HCT116 (cell line): ENCODE results near the gene PRKN. TPM values are rescaled to one million over a fixed set of nuclear protein-coding genes. Genes with fewer than 3 reads are reported as not detected.

Source experiments
- ATAC-seq: fragments of 200-7000 bp; cut with Tn5 transposase; 2 replicates; pipeline ENCODE4 v1.9.1; 2020; ENCODE audit warnings: mild to moderate bottlenecking, moderate library complexity
- BruUV-seq: library from RNA; stranded (reverse); fragments of 400-500 nt; replicated peaks from 2 replicates; lab custom pipeline; 2021; lab: Mats Ljungman, UMichigan
- CTCF ChIA-PET: fragments of 300-600 bp; sonication (Branson Sonifier 250); formaldehyde crosslinking; loops from one replicate; lab custom pipeline; 2021; ENCODE audit warnings: antibody characterized with exemption; lab: Charles Lee
- POLR2A ChIA-PET: fragments of 300-600, 350-600 bp; sonication (Branson Sonifier 250); formaldehyde crosslinking; loops from one replicate; lab custom pipeline; 2021; ENCODE audit warnings: antibody characterized with exemption; lab: Charles Lee
- RAD21 ChIA-PET, 2 experiments: fragments of 300-600 bp; sonication (Branson Sonifier 250); formaldehyde crosslinking; loops; one replicate each; lab custom pipeline; 2023; ENCODE audit warnings: low total read pairs in 2 of 2; ENCODE audit not compliant: uncharacterized antibody in 2 of 2, unreplicated experiment in 2 of 2, low non-redundant PET in 1 of 2; lab: Charles Lee
- DNase-seq: peaks from one replicate; pipeline ENCODE4 v3.0.0-alpha.2; 2010; ENCODE audit warnings: low read depth, low spot score
- H2AFZ ChIP-seq: fragments of 200-600 bp; shearing (Covaris generic), sonication (generic); 2 replicates; pipeline ENCODE4 v1.6.1; 2017; ENCODE audit warnings: low read depth, mixed run types, mixed read lengths, antibody characterized with exemption, low read length; ENCODE audit not compliant: poor library complexity, severe bottlenecking
- H3K27ac ChIP-seq: 2 replicates; pipeline ENCODE4 v1.5.1; 2012; ENCODE audit warnings: low read depth, low read length
- H3K27me3 ChIP-seq: fragments of 200-600 bp; sonication (generic); 2 replicates; pipeline ENCODE4 v1.6.1; 2016; ENCODE audit warnings: mixed run types, low read length, mixed read lengths; ENCODE audit not compliant: insufficient read depth
- H3K36me3 ChIP-seq, 2 experiments: fragments of 200-500 bp in 1 of 2; fragments of 200-600 bp in 1 of 2; sonication (Bioruptor generic) in 1 of 2; sonication (generic) in 1 of 2; 2 replicates each; pipeline versions ENCODE4 v1.5.1 to v1.6.1; 2014 to 2016; ENCODE audit warnings: low read length in 2 of 2, inconsistent platforms in 1 of 2, mixed read lengths in 1 of 2, mixed run types in 1 of 2; ENCODE audit not compliant: insufficient read depth in 2 of 2, control insufficient read depth in 1 of 2
- H3K4me1 ChIP-seq, 2 experiments: fragments of 200-600 bp in 1 of 2; sonication (generic) in 1 of 2; 2 replicates each; pipeline versions ENCODE4 v1.5.1 to v1.6.1; 2012 to 2017; ENCODE audit warnings: low read length in 2 of 2, inconsistent platforms in 1 of 2, mild to moderate bottlenecking in 1 of 2, mixed read lengths in 1 of 2, mixed run types in 1 of 2, moderate library complexity in 1 of 2; ENCODE audit not compliant: insufficient read depth in 2 of 2, control insufficient read depth in 1 of 2
- H3K4me2 ChIP-seq: fragments of 200-600 bp; sonication (generic); 2 replicates; pipeline ENCODE4 v1.6.1; 2017; ENCODE audit warnings: mixed run types, low read length, mixed read lengths
- H3K4me3 ChIP-seq, 2 experiments: fragments of 200-600 bp in 1 of 2; sonication (generic) in 1 of 2; replicated peaks in 1 of 2; 2 replicates each; pipeline ENCODE4 v1.5.1; 2011 to 2016; ENCODE audit warnings: low read length in 2 of 2, control low read depth in 1 of 2, low read depth in 1 of 2, mild to moderate bottlenecking in 1 of 2, mixed read lengths in 1 of 2, mixed run types in 1 of 2
- H3K79me2 ChIP-seq: fragments of 200-600 bp; sonication (generic); 2 replicates; pipeline ENCODE4 v1.6.1; 2017; ENCODE audit warnings: mild to moderate bottlenecking, mixed run types, low read length, moderate library complexity, mixed read lengths; ENCODE audit not compliant: insufficient read depth
- H3K9ac ChIP-seq: fragments of 200-600 bp; sonication (generic); 2 replicates; pipeline ENCODE4 v1.6.1; 2016; ENCODE audit warnings: low read length, mixed read lengths
- H3K9me2 ChIP-seq: fragments of 200-600 bp; sonication (generic), shearing (Covaris generic); 2 replicates; pipeline ENCODE4 v1.6.1; 2017; ENCODE audit warnings: mixed run types, mild to moderate bottlenecking, moderate library complexity; ENCODE audit not compliant: insufficient read depth
- H3K9me3 ChIP-seq, 2 experiments: fragments of 200-500 bp in 1 of 2; fragments of 200-600 bp in 1 of 2; sonication (Bioruptor generic) in 1 of 2; sonication (generic) in 1 of 2; 2 replicates each; pipeline ENCODE4 v1.6.1; 2014 to 2017; ENCODE audit warnings: low read length in 2 of 2, mixed read lengths in 2 of 2, inconsistent platforms in 1 of 2, low read depth in 1 of 2, mild to moderate bottlenecking in 1 of 2, mixed run types in 1 of 2, moderate library complexity in 1 of 2; ENCODE audit not compliant: control insufficient read depth in 1 of 2, insufficient read depth in 1 of 2
- H4K20me1 ChIP-seq: fragments of 200-600 bp; sonication (generic), shearing (Covaris generic); 2 replicates; pipeline ENCODE4 v1.6.1; 2017; ENCODE audit warnings: mixed run types, mild to moderate bottlenecking, moderate library complexity; ENCODE audit not compliant: insufficient read depth
- CEBPB ChIP-seq: IDR thresholded peaks from 2 replicates; pipeline ENCODE4 v1.6.1; 2012; ENCODE audit warnings: low read depth
- ELF1 ChIP-seq: IDR thresholded peaks from 2 replicates; pipeline ENCODE4 v1.6.1; 2012; ENCODE audit warnings: low read depth, borderline replicate concordance
- EZH2 ChIP-seq: fragments of 200-600 bp; sonication (generic); IDR thresholded peaks from 2 replicates; pipeline ENCODE4 v1.6.1; 2017; ENCODE audit warnings: antibody characterized with exemption, mixed run types
- EZH2phosphoT487 ChIP-seq: fragments of 200-600 bp; IDR thresholded peaks from 2 replicates; pipeline ENCODE4 v1.6.1; 2018; ENCODE audit warnings: antibody characterized with exemption, borderline replicate concordance
- FOSL1 ChIP-seq: IDR thresholded peaks from 2 replicates; pipeline ENCODE4 v1.6.1; 2012; ENCODE audit warnings: low read depth
- JUND ChIP-seq: IDR thresholded peaks from 2 replicates; pipeline ENCODE4 v1.6.1; 2012
- POLR2A ChIP-seq: IDR thresholded peaks from 2 replicates; pipeline ENCODE4 v1.7.0; 2011; ENCODE audit warnings: borderline replicate concordance; ENCODE audit not compliant: insufficient read depth, insufficient read length; ENCODE audit errors: extremely low read depth
- POLR2AphosphoS5 ChIP-seq: IDR thresholded peaks from 2 replicates; pipeline ENCODE4 v1.6.1; 2011; ENCODE audit warnings: mild to moderate bottlenecking, low read depth, low read length, moderate library complexity
- SIN3A ChIP-seq: IDR thresholded peaks from 2 replicates; pipeline ENCODE4 v1.6.1; 2012; ENCODE audit warnings: low read depth
- SP1 ChIP-seq: IDR thresholded peaks from 2 replicates; pipeline ENCODE4 v1.6.1; 2012; ENCODE audit warnings: low read depth
- SRF ChIP-seq: IDR thresholded peaks from 2 replicates; pipeline ENCODE4 v1.6.1; 2012; ENCODE audit warnings: low read depth
- TCF7L2 ChIP-seq: IDR thresholded peaks from 2 replicates; pipeline ENCODE4 v1.7.0; 2011; ENCODE audit warnings: borderline replicate concordance, inconsistent platforms; ENCODE audit not compliant: insufficient read depth, insufficient read length; ENCODE audit errors: extremely low read depth
- YY1 ChIP-seq: IDR thresholded peaks from 2 replicates; pipeline ENCODE4 v1.6.1; 2011; ENCODE audit warnings: low read length, low read depth, moderate library complexity, mild to moderate bottlenecking; ENCODE audit not compliant: insufficient replicate concordance; ENCODE audit errors: extremely low read depth
- ZFX ChIP-seq: fragments of 450-650 bp; IDR thresholded peaks from 2 replicates; pipeline ENCODE4 v1.6.1; 2017
- intact Hi-C: fragments of 100-400 bp; cut with micrococcal nuclease; formaldehyde crosslinking; loops from 2 replicates; pipeline ENCODE4 v1.10.0; 2022
- total RNA-seq: library from RNA; stranded (reverse); gene quantifications from one replicate; pipeline ENCODE4 v1.2.1, GENCODE V29; 2021; ENCODE audit not compliant: unreplicated experiment
- TF ChIP-seq, protein P1 (sequence below): IDR thresholded peaks from 2 replicates; pipeline ENCODE4 v1.6.1; 2012; ENCODE audit warnings: low read depth
- TF ChIP-seq, protein P2 (sequence below): IDR thresholded peaks from 2 replicates; pipeline ENCODE4 v1.6.1; 2012
- TF ChIP-seq, protein P3 (sequence below), 3 experiments: fragments of 200-600 bp in 1 of 3; sonication (generic) in 1 of 3; IDR thresholded peaks in 2 of 3; conservative IDR thresholded peaks in 1 of 3; 2 replicates each; pipeline ENCODE4 v1.5.1; 2012 to 2017; ENCODE audit warnings: low read depth in 2 of 3, low read length in 2 of 3, antibody characterized with exemption in 1 of 3, borderline replicate concordance in 1 of 3, control low read depth in 1 of 3, mild to moderate bottlenecking in 1 of 3, mixed read lengths in 1 of 3, mixed run types in 1 of 3, moderate library complexity in 1 of 3; ENCODE audit not compliant: insufficient read depth in 1 of 3
- TF ChIP-seq, protein P4 (sequence below): IDR thresholded peaks from 2 replicates; pipeline ENCODE4 v1.6.1; 2011; ENCODE audit warnings: mild to moderate bottlenecking, low read length, moderate library complexity; ENCODE audit not compliant: insufficient replicate concordance; ENCODE audit errors: extremely low read depth

PRKN gene
- total RNA-seq, 1 experiment from 2014 or later: 2.6 TPM

DNA sequence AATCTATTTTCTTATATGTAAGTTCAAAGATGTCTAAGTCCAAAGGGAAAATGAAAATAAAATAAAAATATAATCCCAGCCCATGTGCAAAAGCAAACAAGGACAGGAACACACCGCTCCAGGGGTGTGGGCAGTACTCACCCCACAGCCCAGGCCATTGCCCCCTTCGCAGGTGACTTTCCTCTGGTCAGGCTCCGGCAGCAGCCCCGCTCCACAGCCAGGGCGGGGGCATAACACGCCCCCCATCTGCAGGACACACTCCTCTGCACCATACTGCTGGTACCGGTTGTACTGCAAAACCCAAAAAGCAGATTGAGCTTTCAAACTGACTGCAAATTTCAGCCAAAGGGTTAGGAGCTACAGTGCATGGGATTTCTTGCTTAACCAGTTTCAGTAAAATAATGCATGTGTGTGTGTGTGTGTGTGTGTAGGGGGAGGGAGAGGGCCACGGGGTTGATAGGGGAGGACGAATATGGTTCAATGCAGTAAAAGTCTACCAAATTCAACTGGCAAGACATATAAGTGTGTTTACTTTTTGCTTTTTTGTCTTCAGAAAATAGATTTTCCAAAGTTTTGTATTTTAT is 1178.8 kb downstream of the PRKN start:
- H3K4me1 ChIP-seq: no peaks in the 10 kb centered on the region
- H2AFZ ChIP-seq: no peak overlapping the region
- H3K9me3 ChIP-seq: no peaks in the 10 kb centered on the region
- TF ChIP-seq ZFX: no peak
- TF ChIP-seq SRF: no peak
- no peak for TF ChIP-seq TCF7L2
- TF ChIP-seq, protein P1, sequence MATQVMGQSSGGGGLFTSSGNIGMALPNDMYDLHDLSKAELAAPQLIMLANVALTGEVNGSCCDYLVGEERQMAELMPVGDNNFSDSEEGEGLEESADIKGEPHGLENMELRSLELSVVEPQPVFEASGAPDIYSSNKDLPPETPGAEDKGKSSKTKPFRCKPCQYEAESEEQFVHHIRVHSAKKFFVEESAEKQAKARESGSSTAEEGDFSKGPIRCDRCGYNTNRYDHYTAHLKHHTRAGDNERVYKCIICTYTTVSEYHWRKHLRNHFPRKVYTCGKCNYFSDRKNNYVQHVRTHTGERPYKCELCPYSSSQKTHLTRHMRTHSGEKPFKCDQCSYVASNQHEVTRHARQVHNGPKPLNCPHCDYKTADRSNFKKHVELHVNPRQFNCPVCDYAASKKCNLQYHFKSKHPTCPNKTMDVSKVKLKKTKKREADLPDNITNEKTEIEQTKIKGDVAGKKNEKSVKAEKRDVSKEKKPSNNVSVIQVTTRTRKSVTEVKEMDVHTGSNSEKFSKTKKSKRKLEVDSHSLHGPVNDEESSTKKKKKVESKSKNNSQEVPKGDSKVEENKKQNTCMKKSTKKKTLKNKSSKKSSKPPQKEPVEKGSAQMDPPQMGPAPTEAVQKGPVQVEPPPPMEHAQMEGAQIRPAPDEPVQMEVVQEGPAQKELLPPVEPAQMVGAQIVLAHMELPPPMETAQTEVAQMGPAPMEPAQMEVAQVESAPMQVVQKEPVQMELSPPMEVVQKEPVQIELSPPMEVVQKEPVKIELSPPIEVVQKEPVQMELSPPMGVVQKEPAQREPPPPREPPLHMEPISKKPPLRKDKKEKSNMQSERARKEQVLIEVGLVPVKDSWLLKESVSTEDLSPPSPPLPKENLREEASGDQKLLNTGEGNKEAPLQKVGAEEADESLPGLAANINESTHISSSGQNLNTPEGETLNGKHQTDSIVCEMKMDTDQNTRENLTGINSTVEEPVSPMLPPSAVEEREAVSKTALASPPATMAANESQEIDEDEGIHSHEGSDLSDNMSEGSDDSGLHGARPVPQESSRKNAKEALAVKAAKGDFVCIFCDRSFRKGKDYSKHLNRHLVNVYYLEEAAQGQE: no peak
- TF ChIP-seq, protein P2, sequence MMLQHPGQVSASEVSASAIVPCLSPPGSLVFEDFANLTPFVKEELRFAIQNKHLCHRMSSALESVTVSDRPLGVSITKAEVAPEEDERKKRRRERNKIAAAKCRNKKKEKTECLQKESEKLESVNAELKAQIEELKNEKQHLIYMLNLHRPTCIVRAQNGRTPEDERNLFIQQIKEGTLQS: no peak
- no peak for TF ChIP-seq POLR2A
- TF ChIP-seq, protein P3, sequence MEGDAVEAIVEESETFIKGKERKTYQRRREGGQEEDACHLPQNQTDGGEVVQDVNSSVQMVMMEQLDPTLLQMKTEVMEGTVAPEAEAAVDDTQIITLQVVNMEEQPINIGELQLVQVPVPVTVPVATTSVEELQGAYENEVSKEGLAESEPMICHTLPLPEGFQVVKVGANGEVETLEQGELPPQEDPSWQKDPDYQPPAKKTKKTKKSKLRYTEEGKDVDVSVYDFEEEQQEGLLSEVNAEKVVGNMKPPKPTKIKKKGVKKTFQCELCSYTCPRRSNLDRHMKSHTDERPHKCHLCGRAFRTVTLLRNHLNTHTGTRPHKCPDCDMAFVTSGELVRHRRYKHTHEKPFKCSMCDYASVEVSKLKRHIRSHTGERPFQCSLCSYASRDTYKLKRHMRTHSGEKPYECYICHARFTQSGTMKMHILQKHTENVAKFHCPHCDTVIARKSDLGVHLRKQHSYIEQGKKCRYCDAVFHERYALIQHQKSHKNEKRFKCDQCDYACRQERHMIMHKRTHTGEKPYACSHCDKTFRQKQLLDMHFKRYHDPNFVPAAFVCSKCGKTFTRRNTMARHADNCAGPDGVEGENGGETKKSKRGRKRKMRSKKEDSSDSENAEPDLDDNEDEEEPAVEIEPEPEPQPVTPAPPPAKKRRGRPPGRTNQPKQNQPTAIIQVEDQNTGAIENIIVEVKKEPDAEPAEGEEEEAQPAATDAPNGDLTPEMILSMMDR (IDR thresholded peaks at IDR 0.05 in 2 of 3, conservative IDR thresholded peaks at IDR 0.05 in 1 of 3; ENCODE audit: borderline replicate concordance in 1 of 3, insufficient read depth in 1 of 3, low read depth in 2 of 3, low read length in 2 of 3): no peak
- TF ChIP-seq JUND: no peak
- TF ChIP-seq ELF1: no peak
- no peak for TF ChIP-seq SP1
- TF ChIP-seq, protein P4, sequence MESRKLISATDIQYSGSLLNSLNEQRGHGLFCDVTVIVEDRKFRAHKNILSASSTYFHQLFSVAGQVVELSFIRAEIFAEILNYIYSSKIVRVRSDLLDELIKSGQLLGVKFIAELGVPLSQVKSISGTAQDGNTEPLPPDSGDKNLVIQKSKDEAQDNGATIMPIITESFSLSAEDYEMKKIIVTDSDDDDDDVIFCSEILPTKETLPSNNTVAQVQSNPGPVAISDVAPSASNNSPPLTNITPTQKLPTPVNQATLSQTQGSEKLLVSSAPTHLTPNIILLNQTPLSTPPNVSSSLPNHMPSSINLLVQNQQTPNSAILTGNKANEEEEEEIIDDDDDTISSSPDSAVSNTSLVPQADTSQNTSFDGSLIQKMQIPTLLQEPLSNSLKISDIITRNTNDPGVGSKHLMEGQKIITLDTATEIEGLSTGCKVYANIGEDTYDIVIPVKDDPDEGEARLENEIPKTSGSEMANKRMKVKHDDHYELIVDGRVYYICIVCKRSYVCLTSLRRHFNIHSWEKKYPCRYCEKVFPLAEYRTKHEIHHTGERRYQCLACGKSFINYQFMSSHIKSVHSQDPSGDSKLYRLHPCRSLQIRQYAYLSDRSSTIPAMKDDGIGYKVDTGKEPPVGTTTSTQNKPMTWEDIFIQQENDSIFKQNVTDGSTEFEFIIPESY: no peak
- TF ChIP-seq SIN3A: no peak
- TF ChIP-seq FOSL1: no peak
- no peak for TF ChIP-seq CEBPB
- no peak for TF ChIP-seq EZH2phosphoT487
- no peak for TF ChIP-seq POLR2AphosphoS5
- no peak for TF ChIP-seq EZH2
- TF ChIP-seq YY1: no peak
- H3K36me3 ChIP-seq: no peaks in the 10 kb centered on the region
- no peak overlapping the region for H3K4me3 ChIP-seq
- H4K20me1 ChIP-seq: no peaks in the 10 kb centered on the region
- H3K9me2 ChIP-seq: no peaks in the 10 kb centered on the region
- no peak overlapping the region for H3K4me2 ChIP-seq
- H3K27ac ChIP-seq: no peak overlapping the region
- H3K27me3 ChIP-seq: no peaks in the 10 kb centered on the region
- no TSS peak for BruUV-seq
- POLR2A ChIA-PET: no interaction called here
- H3K9ac ChIP-seq: no peak overlapping the region
- RAD21 ChIA-PET: no interaction called here
- ATAC-seq (no peak), DNase-seq (no peak)
- intact Hi-C loops: no loop called here
- H3K79me2 ChIP-seq: no peaks in the 10 kb centered on the region
- CTCF ChIA-PET: no interaction called here
